ENCODE results near the gene PHOSPHO1.

- TF ChIP-seq EZH2phosphoT487 (conservative IDR thresholded peaks at IDR 0.05; ENCODE audit: low read length) (no peak), CTCF (IDR thresholded peaks at IDR 0.05; ENCODE audit: insufficient read depth, low read length, poor library complexity, severe bottlenecking) (no peak)
These were observed 23.5 kb upstream of the PHOSPHO1 start for GRCh38 chr17:49254066-49254465.

All from SU-DHL-6 (cell line).